ENCODE results near the gene GATD1. TPM values are rescaled to one million over a fixed set of nuclear protein-coding genes. Genes with fewer than 3 reads are reported as not detected.

GATD1 gene
- total RNA-seq, 4 donors from 2014 or later = 28.0 to 239 (median 38.4) TPM

- Histone ChIP-seq H3K4me1 (peaks cover under 1 to 3% (median 2%) of the 10 kb centered on the region in 4 donors), H3K36me3 (peaks cover 0 to 16% (median under 1%) of the 10 kb centered on the region in 4 donors), H3K27ac (no peak overlapping the region), H3K9me3 (no peaks in the 10 kb centered on the region), H3K4me3 (no peak overlapping the region), H3K27me3 (no peaks in the 10 kb centered on the region)
- in situ Hi-C loops (cut with MboI; ENCODE audit: low pct_ligation_motif_present in 1 of 4, low pct_unique_long_range_greater_than_20kb in 1 of 4, low sequenced_read_pairs in 3 of 4) = no loop called here
- intact Hi-C loops (cut with DNase I; ENCODE audit: low total_unique reads) = no loop called here
- no peak for TF ChIP-seq POLR2AphosphoS5 (IDR thresholded peaks at IDR 0.05)
- no peak for TF ChIP-seq EP300 (IDR thresholded peaks at IDR 0.05; ENCODE audit: low read depth)
- TF ChIP-seq POLR2A (IDR thresholded peaks at IDR 0.05) = no peak
- TF ChIP-seq CTCF (IDR thresholded peaks at IDR 0.05) = no peak
- DNase-seq = no peak
- WGBS, 2 donors (ENCODE audit: low coverage in 1 of 2) = 92% methylated on average over 23 of the region's 23 CpGs; no CpG with 5 or more reads in 1 of the 2 donors
Measured at GRCh38 chr11:769887-770641, 7.2 kb downstream of the GATD1 start.

- 95 to 100% methylated on average over 1 to 11 of the region's 11 CpGs for WGBS, 2 donors (ENCODE audit: low coverage in 1 of 2)
- H3K36me3 ChIP-seq = peaks cover 0 to 30% (median 11%) of the 10 kb centered on the region in 4 donors
Measured at GRCh38 chr11:767238-767637, 10.0 kb downstream of the GATD1 start.

DNA sequence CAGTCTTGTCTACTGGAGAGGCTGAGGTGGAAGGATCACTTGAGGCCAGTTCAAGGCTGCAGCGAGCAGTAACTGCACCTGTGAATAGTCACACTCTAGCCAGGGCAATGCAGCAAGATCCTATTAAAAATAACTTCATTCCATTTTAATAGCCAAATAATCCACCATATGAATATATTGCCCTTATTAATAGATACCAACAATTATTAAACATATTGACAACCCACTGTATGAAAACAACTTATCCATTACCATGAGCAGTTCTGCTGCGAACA lies 10.4 kb downstream of the GATD1 start:
- H3K36me3 ChIP-seq = peaks cover 0 to 30% (median 11%) of the 10 kb centered on the region in 4 donors
- TF ChIP-seq CTCF (IDR thresholded peaks at IDR 0.05) = no peak
- TF ChIP-seq POLR2AphosphoS5 (IDR thresholded peaks at IDR 0.05) = no peak
- no peak for TF ChIP-seq POLR2A (IDR thresholded peaks at IDR 0.05)
- no peak for TF ChIP-seq EP300 (IDR thresholded peaks at IDR 0.05; ENCODE audit: low read depth)
- H3K9me3 ChIP-seq = no peaks in the 10 kb centered on the region
- peaks cover 3 to 13% (median 11%) of the 10 kb centered on the region in 4 donors for H3K4me1 ChIP-seq
- H3K27ac ChIP-seq = no peak overlapping the region
- no peak overlapping the region for H3K4me3 ChIP-seq
- 69 to 98% methylated on average over 2 of the region's 2 CpGs for WGBS, 2 donors (ENCODE audit: low coverage in 1 of 2)
- intact Hi-C loops (cut with DNase I; ENCODE audit: low total_unique reads) (no loop called here), in situ Hi-C loops (cut with MboI; ENCODE audit: low pct_ligation_motif_present in 1 of 4, low pct_unique_long_range_greater_than_20kb in 1 of 4, low sequenced_read_pairs in 3 of 4) (no loop called here)
- H3K27me3 ChIP-seq = no peaks in the 10 kb centered on the region
- no peak for DNase-seq

More at GRCh38 chr11:767238-767637, 10.0 kb downstream of the GATD1 start:
- Histone ChIP-seq H3K4me3 (no peak overlapping the region), H3K4me1 (peaks cover 3 to 12% (median 11%) of the 10 kb centered on the region in 4 donors), H3K27ac (no peak overlapping the region), H3K9me3 (no peaks in the 10 kb centered on the region), H3K27me3 (no peaks in the 10 kb centered on the region)
- TF ChIP-seq EP300 (IDR thresholded peaks at IDR 0.05; ENCODE audit: low read depth) (no peak), CTCF (IDR thresholded peaks at IDR 0.05) (no peak), POLR2A (IDR thresholded peaks at IDR 0.05) (no peak), POLR2AphosphoS5 (IDR thresholded peaks at IDR 0.05) (no peak)
- DNase-seq = no peak
- in situ Hi-C loops (cut with MboI; ENCODE audit: low pct_ligation_motif_present in 1 of 4, low pct_unique_long_range_greater_than_20kb in 1 of 4, low sequenced_read_pairs in 3 of 4) = no loop called here
- intact Hi-C loops (cut with DNase I; ENCODE audit: low total_unique reads) = no loop called here

DNA sequence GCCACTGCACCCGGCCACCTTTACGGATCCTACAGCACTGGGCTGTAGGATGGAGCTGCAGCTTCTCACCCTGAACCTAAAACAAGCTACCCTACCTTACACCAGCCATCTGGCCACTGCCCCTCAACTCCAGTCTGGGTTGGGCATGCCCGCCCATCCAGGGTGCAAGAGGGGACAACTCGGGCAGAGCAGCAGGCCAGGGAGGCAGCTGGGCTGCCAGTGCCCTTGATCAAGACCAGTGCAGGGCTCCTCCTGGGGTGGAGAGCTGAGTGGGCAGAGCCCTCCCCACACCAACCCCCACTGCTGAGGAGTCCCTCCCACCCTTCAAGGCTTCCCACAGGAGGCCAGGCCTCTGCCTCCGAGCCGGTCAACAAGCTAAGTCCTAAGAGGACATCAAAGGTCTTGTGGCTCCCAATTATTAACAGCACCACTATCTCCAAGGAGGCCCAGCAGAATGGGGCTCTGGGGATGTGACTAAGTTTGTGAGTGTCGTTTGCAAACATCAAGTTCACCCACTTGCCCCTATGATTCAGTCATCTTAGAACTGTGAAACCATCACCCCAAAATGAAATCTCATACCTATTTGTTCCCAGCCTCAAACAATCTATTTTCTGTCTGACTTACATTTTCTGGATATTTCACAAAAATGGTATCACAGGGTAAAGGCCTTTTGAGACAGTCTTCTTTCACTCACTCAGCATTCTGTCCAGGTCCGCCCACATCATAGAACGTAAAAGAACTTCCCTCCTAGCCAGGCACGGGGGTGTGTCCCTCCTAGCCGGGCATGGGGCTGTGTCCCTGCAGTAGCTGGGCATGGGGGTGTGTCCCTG lies 11.0 kb downstream of the GATD1 start:
- intact Hi-C loops (cut with DNase I; ENCODE audit: low total_unique reads) (no loop called here), in situ Hi-C loops (cut with MboI; ENCODE audit: low pct_ligation_motif_present in 1 of 4, low pct_unique_long_range_greater_than_20kb in 1 of 4, low sequenced_read_pairs in 3 of 4) (no loop called here)
- H3K4me1 ChIP-seq = peaks cover 3 to 13% (median 11%) of the 10 kb centered on the region in 4 donors
- H3K36me3 ChIP-seq = peaks cover 0 to 26% (median 11%) of the 10 kb centered on the region in 4 donors
- no peaks in the 10 kb centered on the region for H3K27me3 ChIP-seq
- H3K4me3 ChIP-seq = no peak overlapping the region
- WGBS, 2 donors (ENCODE audit: low coverage in 1 of 2) = 79 to 84% methylated on average over 4 to 11 of the region's 11 CpGs
- no peaks in the 10 kb centered on the region for H3K9me3 ChIP-seq
- H3K27ac ChIP-seq = no peak overlapping the region
- TF ChIP-seq POLR2AphosphoS5 (IDR thresholded peaks at IDR 0.05) = no peak
- no peak for TF ChIP-seq CTCF (IDR thresholded peaks at IDR 0.05)
- TF ChIP-seq EP300 (IDR thresholded peaks at IDR 0.05; ENCODE audit: low read depth) = no peak
- no peak for TF ChIP-seq POLR2A (IDR thresholded peaks at IDR 0.05)
- DNase-seq = no peak
